HK-2 (cell line): ENCODE measurements around the gene FRZB.

Experiments
- DNase-seq: peaks from one replicate; pipeline ENCODE4 v3.0.0-alpha.2; 2018; ENCODE audit not compliant: unreplicated experiment

FRZB gene

DNA sequence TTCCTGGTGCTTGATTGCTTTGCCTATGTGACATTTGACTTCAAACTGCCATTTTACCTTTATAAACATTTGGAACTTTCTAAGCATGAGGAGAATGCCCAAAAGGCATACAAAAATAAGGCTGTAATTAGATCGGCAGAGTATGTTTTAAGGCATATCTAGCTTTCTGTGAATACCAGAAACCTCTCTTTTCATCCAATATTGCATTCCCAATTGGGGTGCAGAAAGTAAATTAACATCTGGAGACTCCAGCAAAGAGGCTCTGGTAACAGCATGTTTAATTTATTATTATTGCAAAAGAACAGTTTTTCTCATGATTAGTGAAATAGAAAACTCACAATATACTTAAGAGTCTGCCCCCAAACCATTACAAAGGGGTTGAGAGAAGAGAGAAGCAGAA, 32.1 kb downstream of the FRZB start:
- no peak for DNase-seq

GRCh38 chr2:182833084-182833854, 33.2 kb downstream of the FRZB start:
- DNase-seq: no peak

DNA sequence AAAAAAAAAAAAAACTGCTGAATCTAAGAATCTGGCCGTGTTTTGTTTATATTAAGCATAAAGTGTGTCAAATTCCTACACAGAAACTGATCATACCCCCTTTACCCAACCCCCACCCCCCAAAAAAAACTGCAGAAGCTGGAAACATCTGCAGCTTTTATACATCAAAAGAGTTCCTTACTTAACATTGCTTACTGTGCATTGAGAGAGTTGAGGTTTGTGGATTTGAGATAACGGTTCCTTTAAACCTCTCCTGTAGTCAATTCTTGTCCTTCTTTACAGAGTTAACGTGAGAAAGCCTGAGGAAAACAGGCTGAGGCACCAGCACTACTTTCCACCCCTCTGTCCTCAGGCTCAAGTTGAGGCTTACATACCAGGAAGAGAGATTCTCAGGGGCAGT, 34.5 kb downstream of the FRZB start:
- DNase-seq: no peak

GRCh38 chr2:182831101-182831500, 35.3 kb downstream of the FRZB start:
- DNase-seq: no peak

DNA sequence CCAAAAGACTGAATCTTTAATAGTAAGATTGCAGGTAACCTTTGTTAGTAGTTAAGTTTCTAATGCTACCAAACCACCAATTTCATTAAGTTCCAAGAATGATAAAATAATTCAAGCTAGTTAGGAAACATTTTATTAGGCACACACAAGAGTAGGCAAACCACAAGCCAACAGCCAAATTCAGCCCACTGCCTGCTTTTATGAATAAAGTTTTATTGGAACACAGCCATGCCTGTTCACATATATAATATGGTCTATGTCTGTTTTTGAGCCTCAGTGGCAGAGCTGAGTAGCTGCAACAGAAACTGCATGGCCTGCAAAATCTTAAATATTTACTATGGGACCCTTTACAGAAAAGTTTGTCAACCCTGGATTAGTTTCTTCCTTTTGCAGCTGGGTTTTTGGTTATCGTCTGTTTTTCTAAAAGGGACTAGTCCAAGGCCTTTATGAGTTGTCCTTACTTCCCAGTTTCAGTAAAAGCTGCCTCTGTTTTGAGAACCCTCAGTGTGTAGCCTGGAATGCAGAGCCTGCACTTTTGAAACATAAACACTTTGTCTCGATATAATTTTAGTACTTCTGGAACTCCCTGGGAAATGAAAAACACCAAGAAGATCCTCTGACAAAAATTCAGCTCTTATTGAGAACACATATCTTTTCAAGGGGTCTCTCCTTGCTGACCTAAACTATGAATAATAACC, 39.1 kb downstream of the FRZB start:
- no peak for DNase-seq

- DNase-seq: no peak
These were observed 39.9 kb downstream of the FRZB start for GRCh38 chr2:182826496-182826895.

- DNase-seq: no peak
These were observed 40.4 kb downstream of the FRZB start for GRCh38 chr2:182826064-182826463.

GRCh38 chr2:182824767-182825158, 41.7 kb downstream of the FRZB start:
- no peak for DNase-seq

DNA sequence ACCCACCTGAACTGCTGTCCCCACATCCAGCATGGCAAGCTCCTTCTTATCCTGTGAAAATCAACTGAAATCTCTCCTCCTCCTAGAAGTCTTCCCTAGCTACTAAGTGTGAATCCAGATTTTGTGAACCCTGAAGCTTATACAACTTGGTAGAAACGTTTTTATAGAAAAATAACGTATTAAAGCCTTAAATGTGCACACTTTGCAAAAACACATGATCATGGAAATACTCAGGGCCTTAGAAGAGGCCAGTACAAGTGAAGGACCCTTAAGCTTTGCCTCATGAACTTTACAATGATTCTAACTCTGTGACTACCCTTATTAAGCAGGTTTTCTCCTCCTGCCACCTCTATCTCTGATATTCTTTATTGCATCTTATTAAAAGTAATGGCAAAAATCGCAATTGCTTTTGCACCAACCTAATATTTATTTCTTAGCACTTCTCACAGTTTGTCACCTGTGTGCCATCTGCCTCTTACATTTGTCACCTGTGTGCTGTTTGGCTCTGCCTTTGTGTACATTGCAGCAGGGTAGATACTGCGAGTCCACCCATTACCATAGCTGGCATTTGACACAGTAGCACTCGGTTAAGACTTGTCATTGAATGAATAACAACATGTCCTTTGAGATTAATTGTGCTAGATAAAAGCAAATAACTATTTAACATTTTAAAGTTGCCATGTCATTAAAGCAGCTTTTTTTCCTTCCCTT, 42.2 kb downstream of the FRZB start:
- no peak for DNase-seq

GRCh38 chr2:182822733-182823132, 43.7 kb downstream of the FRZB start:
- DNase-seq: no peak

- DNase-seq: no peak
These were observed 45.3 kb downstream of the FRZB start for GRCh38 chr2:182821182-182821581.

DNA sequence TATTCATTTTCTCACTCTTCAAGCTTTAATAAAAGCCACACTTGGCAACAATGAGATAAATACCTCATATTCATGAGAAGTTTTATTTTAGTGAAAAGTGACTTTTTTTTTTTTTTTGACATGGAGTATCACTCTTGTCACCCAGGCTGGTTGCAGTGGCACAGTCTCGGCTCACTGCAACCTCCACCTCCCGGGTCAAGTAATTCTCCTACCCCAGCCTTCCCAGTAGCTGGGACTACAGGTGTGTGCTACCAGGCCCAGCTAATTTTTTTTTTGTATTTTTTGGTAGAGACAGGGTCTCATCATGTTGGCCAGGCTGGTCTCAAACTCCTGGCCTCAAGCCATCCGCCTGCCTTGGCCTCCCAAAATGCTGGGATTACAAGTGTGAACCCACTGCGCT, 47.0 kb downstream of the FRZB start:
- DNase-seq: no peak

- DNase-seq: no peak
These were observed 47.5 kb downstream of the FRZB start for GRCh38 chr2:182818925-182819324.

GRCh38 chr2:182818501-182818900, 47.9 kb downstream of the FRZB start:
- no peak for DNase-seq

DNA sequence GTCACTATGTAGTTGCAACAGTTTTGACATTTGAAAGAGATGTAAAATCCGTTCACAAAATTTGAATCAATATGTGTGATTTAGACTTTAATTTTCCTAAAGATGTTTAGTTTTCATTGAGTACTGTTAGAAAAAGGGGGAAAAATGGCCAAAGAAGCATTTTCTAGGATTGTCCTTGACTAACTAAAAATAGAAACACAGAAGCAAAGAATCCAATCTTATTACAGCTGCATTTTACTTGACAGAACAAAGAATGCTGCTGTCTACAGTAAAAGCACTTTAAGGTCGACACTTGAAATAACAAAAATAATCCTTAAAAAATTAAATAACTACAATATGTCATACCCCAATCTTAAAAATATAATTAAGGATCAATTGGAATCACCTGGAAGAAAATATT, 48.9 kb downstream of the FRZB start:
- DNase-seq: no peak

DNA sequence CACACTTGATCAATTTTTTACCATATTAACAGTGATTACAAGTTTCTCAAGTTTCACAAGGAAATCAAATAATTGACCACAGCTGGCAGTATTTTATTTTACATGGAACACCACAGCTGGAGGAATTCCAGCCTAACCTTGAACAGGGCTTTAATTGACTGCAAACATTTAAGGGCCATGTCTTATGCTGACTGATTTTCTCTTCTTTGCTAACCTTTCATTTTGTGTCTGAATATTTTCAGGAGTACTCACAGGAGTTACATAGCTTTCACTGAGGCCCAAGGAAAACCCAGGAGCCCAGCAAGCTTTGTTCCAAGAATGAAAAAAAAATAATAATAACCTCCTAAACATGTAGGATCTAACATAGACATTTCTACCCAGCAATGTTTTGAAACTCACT, 49.6 kb downstream of the FRZB start:
- DNase-seq: no peak

- no peak for DNase-seq
These were observed 51.6 kb downstream of the FRZB start for GRCh38 chr2:182814804-182815203.

GRCh38 chr2:182814380-182814779, 52.1 kb downstream of the FRZB start:
- no peak for DNase-seq

DNA sequence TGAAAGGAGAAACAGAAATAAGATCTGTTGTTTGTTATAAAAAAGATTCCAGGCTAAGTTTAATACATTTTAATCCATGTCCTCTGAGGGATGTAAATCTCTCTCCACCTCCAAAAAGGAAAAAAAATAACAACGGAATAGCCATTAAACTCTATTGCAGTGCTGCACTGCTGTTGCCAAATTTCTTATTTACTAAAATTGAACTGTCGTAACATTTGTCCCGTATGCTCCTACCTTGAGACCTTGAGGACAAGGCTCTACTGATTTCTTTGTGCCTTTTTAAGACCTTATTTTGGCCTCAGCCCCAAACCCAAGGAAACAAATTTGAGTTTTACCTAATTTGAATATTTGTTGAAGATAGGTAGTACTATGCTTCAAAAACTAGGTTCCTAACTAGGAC, 56.4 kb downstream of the FRZB start:
- no peak for DNase-seq

DNA sequence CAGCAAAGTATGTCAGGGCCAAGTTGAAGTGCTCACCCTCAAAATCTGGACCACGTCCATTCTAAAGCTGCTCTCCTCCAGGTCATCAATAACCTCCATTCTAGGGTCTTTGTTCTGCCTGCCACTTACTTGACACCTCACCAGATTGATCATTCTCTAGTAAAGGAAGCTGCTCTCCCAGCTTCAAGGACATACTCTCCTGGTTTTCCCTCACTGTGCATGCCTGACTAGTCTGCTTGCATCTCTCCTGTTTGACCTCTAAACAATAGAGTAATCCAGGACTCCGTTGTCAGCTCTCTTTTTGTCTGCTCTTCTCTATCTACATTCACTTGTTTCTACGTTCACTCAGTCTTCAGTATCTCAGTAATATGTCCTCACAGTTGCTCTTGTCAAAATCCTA, 59.1 kb downstream of the FRZB start:
- DNase-seq: no peak

GRCh38 chr2:182804128-182804527, 62.3 kb downstream of the FRZB start:
- no peak for DNase-seq

GRCh38 chr2:182798736-182799135, 67.7 kb downstream of the FRZB start:
- no peak for DNase-seq

DNA sequence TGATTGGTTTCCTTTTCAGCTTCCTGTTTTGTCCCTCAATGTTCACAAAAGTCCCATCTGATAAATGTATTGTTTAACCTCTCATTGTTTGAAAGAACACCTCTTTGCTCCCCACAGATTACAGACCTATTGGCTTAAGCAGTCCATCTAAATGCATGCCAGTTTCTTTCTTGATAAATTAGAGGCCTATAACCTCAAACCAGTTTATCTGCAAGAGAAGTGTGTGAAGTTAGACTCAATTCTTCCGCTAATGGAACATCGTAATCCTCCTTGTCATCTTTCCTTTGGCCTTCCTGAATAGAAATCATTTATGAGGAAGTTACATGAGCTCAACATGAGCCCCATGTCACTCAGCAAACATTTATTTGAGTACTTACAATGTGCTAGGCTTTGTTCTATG, 74.0 kb downstream of the FRZB start:
- DNase-seq: no peak
